HCT116 (cell line): ENCODE results near the gene TSPAN1. TPM values are rescaled to one million over a fixed set of nuclear protein-coding genes. Genes with fewer than 3 reads are reported as not detected.

Source experiments
- ATAC-seq: fragments of 200-7000 bp; cut with Tn5 transposase; 2 replicates; pipeline ENCODE4 v1.9.1; 2020; ENCODE audit warnings: mild to moderate bottlenecking, moderate library complexity
- BruUV-seq: library from RNA; stranded (reverse); fragments of 400-500 nt; replicated peaks from 2 replicates; lab custom pipeline; 2021; lab: Mats Ljungman, UMichigan
- CTCF ChIA-PET: fragments of 300-600 bp; sonication (Branson Sonifier 250); formaldehyde crosslinking; loops from one replicate; lab custom pipeline; 2021; ENCODE audit warnings: antibody characterized with exemption; lab: Charles Lee
- POLR2A ChIA-PET: fragments of 300-600, 350-600 bp; sonication (Branson Sonifier 250); formaldehyde crosslinking; loops from one replicate; lab custom pipeline; 2021; ENCODE audit warnings: antibody characterized with exemption; lab: Charles Lee
- RAD21 ChIA-PET, 2 experiments: fragments of 300-600 bp; sonication (Branson Sonifier 250); formaldehyde crosslinking; loops; one replicate each; lab custom pipeline; 2023; ENCODE audit warnings: low total read pairs in 2 of 2; ENCODE audit not compliant: uncharacterized antibody in 2 of 2, unreplicated experiment in 2 of 2, low non-redundant PET in 1 of 2; lab: Charles Lee
- DNase-seq: peaks from one replicate; pipeline ENCODE4 v3.0.0-alpha.2; 2010; ENCODE audit warnings: low read depth, low spot score
- H2AFZ ChIP-seq: fragments of 200-600 bp; shearing (Covaris generic), sonication (generic); 2 replicates; pipeline ENCODE4 v1.6.1; 2017; ENCODE audit warnings: low read depth, mixed run types, mixed read lengths, antibody characterized with exemption, low read length; ENCODE audit not compliant: poor library complexity, severe bottlenecking
- H3K27ac ChIP-seq: 2 replicates; pipeline ENCODE4 v1.5.1; 2012; ENCODE audit warnings: low read depth, low read length
- H3K27me3 ChIP-seq: fragments of 200-600 bp; sonication (generic); 2 replicates; pipeline ENCODE4 v1.6.1; 2016; ENCODE audit warnings: mixed run types, low read length, mixed read lengths; ENCODE audit not compliant: insufficient read depth
- H3K36me3 ChIP-seq, 2 experiments: fragments of 200-500 bp in 1 of 2; fragments of 200-600 bp in 1 of 2; sonication (Bioruptor generic) in 1 of 2; sonication (generic) in 1 of 2; 2 replicates each; pipeline versions ENCODE4 v1.5.1 to v1.6.1; 2014 to 2016; ENCODE audit warnings: low read length in 2 of 2, inconsistent platforms in 1 of 2, mixed read lengths in 1 of 2, mixed run types in 1 of 2; ENCODE audit not compliant: insufficient read depth in 2 of 2, control insufficient read depth in 1 of 2
- H3K4me1 ChIP-seq, 2 experiments: fragments of 200-600 bp in 1 of 2; sonication (generic) in 1 of 2; 2 replicates each; pipeline versions ENCODE4 v1.5.1 to v1.6.1; 2012 to 2017; ENCODE audit warnings: low read length in 2 of 2, inconsistent platforms in 1 of 2, mild to moderate bottlenecking in 1 of 2, mixed read lengths in 1 of 2, mixed run types in 1 of 2, moderate library complexity in 1 of 2; ENCODE audit not compliant: insufficient read depth in 2 of 2, control insufficient read depth in 1 of 2
- H3K4me2 ChIP-seq: fragments of 200-600 bp; sonication (generic); 2 replicates; pipeline ENCODE4 v1.6.1; 2017; ENCODE audit warnings: mixed run types, low read length, mixed read lengths
- H3K4me3 ChIP-seq, 2 experiments: fragments of 200-600 bp in 1 of 2; sonication (generic) in 1 of 2; replicated peaks in 1 of 2; 2 replicates each; pipeline ENCODE4 v1.5.1; 2011 to 2016; ENCODE audit warnings: low read length in 2 of 2, control low read depth in 1 of 2, low read depth in 1 of 2, mild to moderate bottlenecking in 1 of 2, mixed read lengths in 1 of 2, mixed run types in 1 of 2
- H3K79me2 ChIP-seq: fragments of 200-600 bp; sonication (generic); 2 replicates; pipeline ENCODE4 v1.6.1; 2017; ENCODE audit warnings: mild to moderate bottlenecking, mixed run types, low read length, moderate library complexity, mixed read lengths; ENCODE audit not compliant: insufficient read depth
- H3K9ac ChIP-seq: fragments of 200-600 bp; sonication (generic); 2 replicates; pipeline ENCODE4 v1.6.1; 2016; ENCODE audit warnings: low read length, mixed read lengths
- H3K9me2 ChIP-seq: fragments of 200-600 bp; sonication (generic), shearing (Covaris generic); 2 replicates; pipeline ENCODE4 v1.6.1; 2017; ENCODE audit warnings: mixed run types, mild to moderate bottlenecking, moderate library complexity; ENCODE audit not compliant: insufficient read depth
- H3K9me3 ChIP-seq, 2 experiments: fragments of 200-500 bp in 1 of 2; fragments of 200-600 bp in 1 of 2; sonication (Bioruptor generic) in 1 of 2; sonication (generic) in 1 of 2; 2 replicates each; pipeline ENCODE4 v1.6.1; 2014 to 2017; ENCODE audit warnings: low read length in 2 of 2, mixed read lengths in 2 of 2, inconsistent platforms in 1 of 2, low read depth in 1 of 2, mild to moderate bottlenecking in 1 of 2, mixed run types in 1 of 2, moderate library complexity in 1 of 2; ENCODE audit not compliant: control insufficient read depth in 1 of 2, insufficient read depth in 1 of 2
- H4K20me1 ChIP-seq: fragments of 200-600 bp; sonication (generic), shearing (Covaris generic); 2 replicates; pipeline ENCODE4 v1.6.1; 2017; ENCODE audit warnings: mixed run types, mild to moderate bottlenecking, moderate library complexity; ENCODE audit not compliant: insufficient read depth
- ELF1 ChIP-seq: IDR thresholded peaks from 2 replicates; pipeline ENCODE4 v1.6.1; 2012; ENCODE audit warnings: low read depth, borderline replicate concordance
- EZH2 ChIP-seq: fragments of 200-600 bp; sonication (generic); IDR thresholded peaks from 2 replicates; pipeline ENCODE4 v1.6.1; 2017; ENCODE audit warnings: antibody characterized with exemption, mixed run types
- FOSL1 ChIP-seq: IDR thresholded peaks from 2 replicates; pipeline ENCODE4 v1.6.1; 2012; ENCODE audit warnings: low read depth
- SIN3A ChIP-seq: IDR thresholded peaks from 2 replicates; pipeline ENCODE4 v1.6.1; 2012; ENCODE audit warnings: low read depth
- SP1 ChIP-seq: IDR thresholded peaks from 2 replicates; pipeline ENCODE4 v1.6.1; 2012; ENCODE audit warnings: low read depth
- SRF ChIP-seq: IDR thresholded peaks from 2 replicates; pipeline ENCODE4 v1.6.1; 2012; ENCODE audit warnings: low read depth
- YY1 ChIP-seq: IDR thresholded peaks from 2 replicates; pipeline ENCODE4 v1.6.1; 2011; ENCODE audit warnings: low read length, low read depth, moderate library complexity, mild to moderate bottlenecking; ENCODE audit not compliant: insufficient replicate concordance; ENCODE audit errors: extremely low read depth
- ZFX ChIP-seq: fragments of 450-650 bp; IDR thresholded peaks from 2 replicates; pipeline ENCODE4 v1.6.1; 2017
- ZNF274 ChIP-seq: fragments of 200-500 bp; sonication (Bioruptor generic); IDR thresholded peaks from 2 replicates; pipeline ENCODE4 v1.6.1; 2014; ENCODE audit warnings: mild to moderate bottlenecking, low read depth, low read length, inconsistent platforms
- intact Hi-C: fragments of 100-400 bp; cut with micrococcal nuclease; formaldehyde crosslinking; loops from 2 replicates; pipeline ENCODE4 v1.10.0; 2022
- total RNA-seq: library from RNA; stranded (reverse); gene quantifications from one replicate; pipeline ENCODE4 v1.2.1, GENCODE V29; 2021; ENCODE audit not compliant: unreplicated experiment
- TF ChIP-seq, protein P1 (sequence below), 3 experiments: fragments of 200-600 bp in 1 of 3; sonication (generic) in 1 of 3; IDR thresholded peaks in 2 of 3; conservative IDR thresholded peaks in 1 of 3; 2 replicates each; pipeline ENCODE4 v1.5.1; 2012 to 2017; ENCODE audit warnings: low read depth in 2 of 3, low read length in 2 of 3, antibody characterized with exemption in 1 of 3, borderline replicate concordance in 1 of 3, control low read depth in 1 of 3, mild to moderate bottlenecking in 1 of 3, mixed read lengths in 1 of 3, mixed run types in 1 of 3, moderate library complexity in 1 of 3; ENCODE audit not compliant: insufficient read depth in 1 of 3
- TF ChIP-seq, protein P2 (sequence below): IDR thresholded peaks from 2 replicates; pipeline ENCODE4 v1.6.1; 2011; ENCODE audit warnings: mild to moderate bottlenecking, low read length, moderate library complexity; ENCODE audit not compliant: insufficient replicate concordance; ENCODE audit errors: extremely low read depth
- TF ChIP-seq, protein P3 (sequence below): IDR thresholded peaks from 2 replicates; pipeline ENCODE4 v1.6.1; 2012

The TSPAN1 gene
- total RNA-seq, 1 experiment from 2014 or later: 9.9 TPM

DNA sequence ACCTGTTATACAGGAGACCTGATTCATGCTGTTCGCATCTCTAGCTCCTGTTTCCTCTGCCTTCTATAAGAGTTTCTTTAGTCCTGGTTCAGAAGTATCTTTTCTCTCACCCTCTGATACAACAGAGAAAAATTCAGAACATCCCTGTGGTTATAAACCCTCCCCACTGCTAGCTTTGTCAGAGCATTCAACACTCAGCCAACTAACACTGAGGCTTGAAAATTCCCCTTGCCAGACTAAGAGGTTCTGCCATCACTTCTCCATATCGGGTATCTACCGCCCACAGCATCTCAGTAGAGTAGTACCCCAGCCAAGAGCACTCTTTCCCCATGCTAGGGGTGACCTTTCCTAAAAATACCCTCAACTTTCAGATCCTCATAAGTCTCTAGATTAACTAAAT, 22.9 kb upstream of the TSPAN1 start (continued):
- TF ChIP-seq, protein P1, sequence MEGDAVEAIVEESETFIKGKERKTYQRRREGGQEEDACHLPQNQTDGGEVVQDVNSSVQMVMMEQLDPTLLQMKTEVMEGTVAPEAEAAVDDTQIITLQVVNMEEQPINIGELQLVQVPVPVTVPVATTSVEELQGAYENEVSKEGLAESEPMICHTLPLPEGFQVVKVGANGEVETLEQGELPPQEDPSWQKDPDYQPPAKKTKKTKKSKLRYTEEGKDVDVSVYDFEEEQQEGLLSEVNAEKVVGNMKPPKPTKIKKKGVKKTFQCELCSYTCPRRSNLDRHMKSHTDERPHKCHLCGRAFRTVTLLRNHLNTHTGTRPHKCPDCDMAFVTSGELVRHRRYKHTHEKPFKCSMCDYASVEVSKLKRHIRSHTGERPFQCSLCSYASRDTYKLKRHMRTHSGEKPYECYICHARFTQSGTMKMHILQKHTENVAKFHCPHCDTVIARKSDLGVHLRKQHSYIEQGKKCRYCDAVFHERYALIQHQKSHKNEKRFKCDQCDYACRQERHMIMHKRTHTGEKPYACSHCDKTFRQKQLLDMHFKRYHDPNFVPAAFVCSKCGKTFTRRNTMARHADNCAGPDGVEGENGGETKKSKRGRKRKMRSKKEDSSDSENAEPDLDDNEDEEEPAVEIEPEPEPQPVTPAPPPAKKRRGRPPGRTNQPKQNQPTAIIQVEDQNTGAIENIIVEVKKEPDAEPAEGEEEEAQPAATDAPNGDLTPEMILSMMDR (IDR thresholded peaks at IDR 0.05 in 2 of 3, conservative IDR thresholded peaks at IDR 0.05 in 1 of 3; ENCODE audit: borderline replicate concordance in 1 of 3, insufficient read depth in 1 of 3, low read depth in 2 of 3, low read length in 2 of 3): no peak
- TF ChIP-seq SRF: no peak
- no peak for TF ChIP-seq SIN3A
- no peak for TF ChIP-seq ELF1
- TF ChIP-seq FOSL1: no peak
- TF ChIP-seq, protein P2, sequence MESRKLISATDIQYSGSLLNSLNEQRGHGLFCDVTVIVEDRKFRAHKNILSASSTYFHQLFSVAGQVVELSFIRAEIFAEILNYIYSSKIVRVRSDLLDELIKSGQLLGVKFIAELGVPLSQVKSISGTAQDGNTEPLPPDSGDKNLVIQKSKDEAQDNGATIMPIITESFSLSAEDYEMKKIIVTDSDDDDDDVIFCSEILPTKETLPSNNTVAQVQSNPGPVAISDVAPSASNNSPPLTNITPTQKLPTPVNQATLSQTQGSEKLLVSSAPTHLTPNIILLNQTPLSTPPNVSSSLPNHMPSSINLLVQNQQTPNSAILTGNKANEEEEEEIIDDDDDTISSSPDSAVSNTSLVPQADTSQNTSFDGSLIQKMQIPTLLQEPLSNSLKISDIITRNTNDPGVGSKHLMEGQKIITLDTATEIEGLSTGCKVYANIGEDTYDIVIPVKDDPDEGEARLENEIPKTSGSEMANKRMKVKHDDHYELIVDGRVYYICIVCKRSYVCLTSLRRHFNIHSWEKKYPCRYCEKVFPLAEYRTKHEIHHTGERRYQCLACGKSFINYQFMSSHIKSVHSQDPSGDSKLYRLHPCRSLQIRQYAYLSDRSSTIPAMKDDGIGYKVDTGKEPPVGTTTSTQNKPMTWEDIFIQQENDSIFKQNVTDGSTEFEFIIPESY: no peak
- TF ChIP-seq YY1: no peak
- TF ChIP-seq SP1: no peak

DNA sequence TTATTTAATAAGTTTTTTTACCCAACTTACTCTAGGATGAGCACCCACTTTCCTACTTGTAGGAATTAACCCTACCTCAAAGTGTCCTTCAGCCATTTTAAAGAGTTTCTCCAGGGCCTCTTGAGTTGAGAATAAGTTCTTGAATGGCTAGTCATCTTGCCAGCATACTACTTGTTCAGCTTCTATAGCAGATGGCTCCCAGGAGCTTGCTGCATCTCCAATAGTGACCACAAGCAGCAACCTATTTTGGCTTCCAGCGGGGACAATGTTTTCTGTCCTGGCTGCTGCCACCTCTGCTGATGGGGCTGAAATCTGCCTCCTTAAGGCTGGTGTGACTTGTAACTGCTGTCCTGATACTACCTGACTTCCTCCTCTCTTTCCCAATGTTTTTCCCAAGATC, 21.7 kb upstream of the TSPAN1 start:
- H3K9me2 ChIP-seq: no peaks in the 10 kb centered on the region
- no peak for TF ChIP-seq ZNF274
- TF ChIP-seq YY1: no peak
- TF ChIP-seq SP1: no peak
- TF ChIP-seq ZFX: no peak
- TF ChIP-seq, protein P3, sequence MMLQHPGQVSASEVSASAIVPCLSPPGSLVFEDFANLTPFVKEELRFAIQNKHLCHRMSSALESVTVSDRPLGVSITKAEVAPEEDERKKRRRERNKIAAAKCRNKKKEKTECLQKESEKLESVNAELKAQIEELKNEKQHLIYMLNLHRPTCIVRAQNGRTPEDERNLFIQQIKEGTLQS: no peak
- TF ChIP-seq EZH2: no peak
- TF ChIP-seq, all 23 proteins: peak for 0
- no peaks in the 10 kb centered on the region for H3K36me3 ChIP-seq
- H4K20me1 ChIP-seq: no peaks in the 10 kb centered on the region
- H3K9me3 ChIP-seq: no peaks in the 10 kb centered on the region
- intact Hi-C loops: no loop called here
- RAD21 ChIA-PET: no interaction called here
- no peak overlapping the region for H2AFZ ChIP-seq
- no peak overlapping the region for H3K4me2 ChIP-seq
- CTCF ChIA-PET: no interaction called here
- DNase-seq (no peak), ATAC-seq (no peak)
- H3K4me1 ChIP-seq: no peaks in the 10 kb centered on the region
- POLR2A ChIA-PET: no interaction called here
- no peak overlapping the region for H3K9ac ChIP-seq
- BruUV-seq: no TSS peak
- no peak overlapping the region for H3K27ac ChIP-seq
- H3K79me2 ChIP-seq: no peaks in the 10 kb centered on the region
- no peaks in the 10 kb centered on the region for H3K27me3 ChIP-seq
- H3K4me3 ChIP-seq: no peak overlapping the region
